ENCODE measurements around the gene LRRC27.

DNA sequence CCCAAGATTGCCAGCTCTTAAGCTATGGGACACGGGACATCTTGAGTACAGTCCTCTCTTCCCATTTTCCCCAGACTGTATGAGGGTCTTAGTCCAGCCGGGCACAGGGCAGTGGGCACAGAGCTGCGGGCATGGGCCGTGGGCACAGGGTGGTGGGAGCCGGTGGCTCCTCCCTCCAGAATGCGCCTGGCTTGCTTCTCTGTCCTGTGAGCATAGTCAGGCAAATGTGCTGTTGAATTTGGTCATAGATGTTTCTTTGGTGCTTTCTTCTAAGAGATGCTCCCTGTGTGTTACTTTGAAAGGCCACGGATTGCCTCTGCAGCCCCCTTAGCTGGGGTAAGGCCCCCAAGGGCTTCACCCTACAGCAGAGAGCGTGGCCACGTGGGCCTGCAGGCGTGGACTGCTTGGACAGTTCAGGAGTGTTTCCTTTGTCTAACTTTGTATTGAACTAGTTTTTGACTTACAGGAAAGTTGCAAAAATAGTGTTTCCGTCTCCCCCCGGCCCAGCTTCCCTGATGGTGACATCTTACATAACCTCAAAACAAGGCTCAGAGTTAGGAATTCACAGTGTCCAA is 24.7 kb downstream of the LRRC27 start:
- TF ChIP-seq CTCF (IDR thresholded peaks at IDR 0.05) = no peak
- TF ChIP-seq, protein P1, sequence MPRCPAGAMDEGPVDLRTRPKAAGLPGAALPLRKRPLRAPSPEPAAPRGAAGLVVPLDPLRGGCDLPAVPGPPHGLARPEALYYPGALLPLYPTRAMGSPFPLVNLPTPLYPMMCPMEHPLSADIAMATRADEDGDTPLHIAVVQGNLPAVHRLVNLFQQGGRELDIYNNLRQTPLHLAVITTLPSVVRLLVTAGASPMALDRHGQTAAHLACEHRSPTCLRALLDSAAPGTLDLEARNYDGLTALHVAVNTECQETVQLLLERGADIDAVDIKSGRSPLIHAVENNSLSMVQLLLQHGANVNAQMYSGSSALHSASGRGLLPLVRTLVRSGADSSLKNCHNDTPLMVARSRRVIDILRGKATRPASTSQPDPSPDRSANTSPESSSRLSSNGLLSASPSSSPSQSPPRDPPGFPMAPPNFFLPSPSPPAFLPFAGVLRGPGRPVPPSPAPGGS (IDR thresholded peaks at IDR 0.05) = no peak
